GM19035 (cell line): Measurements from ENCODE around the gene C9orf57.
"Not testable (repeated sequence)": the region's sequence is repeated elsewhere in the genome, so short reads cannot be mapped to it uniquely, and the experiment has no call there.

Experiments
- ATAC-seq: cut with Tn5 transposase; IDR thresholded peaks from one replicate; pipeline ENCODE4 v1.9.1; 2021; ENCODE audit not compliant: unreplicated experiment

C9orf57 gene, protein sequence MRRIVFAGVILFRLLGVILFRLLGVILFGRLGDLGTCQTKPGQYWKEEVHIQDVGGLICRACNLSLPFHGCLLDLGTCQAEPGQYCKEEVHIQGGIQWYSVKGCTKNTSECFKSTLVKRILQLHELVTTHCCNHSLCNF

DNA sequence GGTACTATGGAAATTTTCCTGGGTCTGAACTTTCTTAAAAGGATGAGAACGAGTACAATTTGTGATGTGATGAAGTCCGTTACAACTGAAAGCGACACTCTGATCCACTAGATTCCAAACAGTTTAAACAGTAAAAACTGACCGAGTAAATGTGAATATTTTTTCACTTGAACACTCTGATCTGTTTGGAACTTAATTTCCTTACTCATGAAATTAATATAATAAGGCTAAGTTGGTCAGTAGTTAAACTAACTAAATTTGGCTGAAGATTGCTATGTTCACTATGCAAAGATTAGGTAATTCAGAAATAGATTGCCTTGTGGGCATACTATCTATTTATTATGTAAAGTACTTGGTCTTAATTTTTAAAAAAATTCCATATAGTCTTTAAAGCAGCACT lies at the start of gene C9orf57:
TSS of gene C9orf57 (minus strand) at position 101 of the 400 bp plus-strand sequence. CDS start 1,282 bp downstream, outside the sequence.
- ATAC-seq: no peak

DNA sequence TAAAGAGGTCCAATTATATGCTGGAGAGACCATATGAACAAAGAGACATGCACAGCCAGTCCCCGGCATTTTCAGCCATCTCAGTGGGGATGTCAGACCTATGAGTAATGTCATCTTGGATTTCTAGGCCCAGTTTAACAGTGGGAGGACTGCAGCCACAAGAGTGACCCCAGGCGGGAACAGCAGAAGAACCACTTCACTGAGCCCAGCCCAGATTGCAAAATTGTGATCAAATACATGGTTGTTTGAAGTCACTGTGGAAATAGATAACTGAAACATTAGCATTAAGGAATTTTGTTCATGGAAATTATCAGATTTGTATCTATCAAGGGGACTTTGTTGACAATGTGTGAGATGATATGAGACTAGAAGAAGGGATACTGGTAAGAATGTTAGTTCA lies 42.1 kb upstream of the C9orf57 start:
- ATAC-seq: no peak

DNA sequence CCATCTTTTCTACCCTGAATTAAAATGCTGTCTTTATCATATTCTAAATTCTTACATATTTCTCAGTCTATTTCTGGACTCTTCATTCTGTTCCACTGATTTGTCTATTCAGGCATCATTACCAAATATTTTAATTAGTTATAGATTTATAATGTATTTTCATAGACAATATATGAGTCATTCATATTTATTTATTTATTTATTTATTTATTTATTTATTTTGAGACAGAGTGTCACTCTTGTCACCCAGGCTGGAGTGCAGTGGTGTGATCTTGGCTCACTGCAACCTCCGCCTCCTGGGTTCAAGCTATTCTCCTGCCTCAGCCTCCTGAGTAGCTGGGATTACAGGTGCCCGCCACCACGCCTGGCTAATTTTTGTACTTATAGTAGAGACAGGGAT lies 35.1 kb upstream of the C9orf57 start:
- not testable (repeated sequence) for ATAC-seq

DNA sequence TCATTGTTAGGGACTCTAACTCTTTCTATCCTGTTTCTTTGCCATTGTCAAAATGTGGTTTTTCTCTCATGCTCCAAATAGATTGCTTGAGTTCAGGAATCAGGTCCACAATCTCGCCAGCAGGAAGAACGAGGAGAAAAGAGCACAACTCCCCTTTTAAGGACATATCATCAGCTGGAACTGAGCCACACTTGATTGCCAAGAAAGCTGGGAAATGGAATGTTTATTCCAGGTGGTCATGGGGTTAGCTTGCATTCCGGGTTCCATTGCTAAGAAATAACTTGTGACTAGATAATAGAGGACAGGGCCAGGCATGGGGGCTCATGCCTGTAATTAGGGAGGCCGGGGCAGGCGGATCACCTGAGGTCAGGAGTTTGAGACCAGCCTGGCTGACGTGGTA lies 32.4 kb upstream of the C9orf57 start:
- ATAC-seq: no peak

DNA sequence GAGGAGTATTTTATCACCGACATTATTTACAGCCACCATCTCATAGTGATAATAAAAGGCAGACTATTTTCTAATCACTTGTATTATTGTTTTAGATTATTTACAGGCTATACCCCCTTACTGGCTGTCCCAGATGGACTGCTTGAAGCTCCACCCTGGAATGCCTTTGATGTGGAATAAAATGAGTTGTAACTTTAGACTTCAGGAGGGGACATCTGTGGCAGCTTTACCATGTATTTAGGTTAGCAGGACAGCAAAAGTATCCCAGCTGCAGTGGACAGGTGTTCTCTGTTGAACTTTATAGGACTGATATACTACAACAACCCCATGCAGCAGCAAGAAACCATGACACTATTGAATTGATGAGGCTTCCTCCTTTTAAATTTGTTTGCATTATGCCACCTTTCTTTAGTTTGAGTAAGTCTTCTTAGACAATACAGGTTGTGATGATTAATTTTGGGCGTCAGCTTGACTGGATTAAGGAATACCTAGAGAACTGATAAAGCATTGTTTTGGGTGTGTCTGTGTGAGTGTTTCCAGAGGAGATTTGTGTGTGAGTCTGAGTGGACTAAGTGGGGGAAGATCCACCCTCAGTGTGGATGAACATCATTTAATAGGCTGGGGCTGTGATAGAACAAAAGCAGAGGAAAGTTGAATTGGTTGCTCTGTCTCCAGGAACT lies 29.2 kb upstream of the C9orf57 start:
- no peak for ATAC-seq

DNA sequence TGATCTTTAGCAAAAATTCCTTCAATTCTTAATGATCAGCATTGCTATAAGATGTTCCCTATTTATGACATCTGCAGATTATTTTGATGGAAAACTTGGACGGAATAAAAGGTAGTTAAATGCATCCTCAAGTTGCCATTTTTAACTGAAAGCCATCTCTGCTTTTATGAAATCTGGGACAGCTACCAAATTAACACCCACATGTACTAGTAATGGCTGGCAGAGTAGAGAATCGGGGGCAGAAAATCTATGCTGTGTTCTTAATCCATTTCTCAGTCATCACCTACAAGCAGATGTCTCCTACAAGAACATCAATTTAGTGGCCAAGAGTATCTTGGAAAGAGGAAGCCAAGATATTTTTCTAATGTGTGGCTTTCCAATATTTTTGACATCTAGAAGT lies 22.1 kb upstream of the C9orf57 start:
- ATAC-seq: no peak

DNA sequence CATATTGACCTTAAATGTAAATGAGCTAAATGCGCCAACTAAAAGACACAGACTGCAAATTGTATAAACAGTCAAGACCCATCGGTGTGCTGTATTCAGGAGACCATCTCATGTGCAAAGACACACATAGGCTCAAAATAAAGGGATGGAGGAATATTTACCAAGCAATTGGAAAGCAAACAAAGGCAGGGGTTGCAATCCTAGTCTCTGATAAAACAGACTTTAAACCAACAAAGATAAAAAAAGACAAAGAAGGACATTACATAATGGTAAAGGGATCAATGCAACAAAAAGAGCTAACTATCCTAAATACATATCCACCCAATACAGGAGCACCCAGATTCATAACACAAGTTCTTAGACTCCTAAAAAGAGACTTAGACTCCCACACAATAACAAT lies 14.3 kb upstream of the C9orf57 start:
- not testable (repeated sequence) for ATAC-seq

DNA sequence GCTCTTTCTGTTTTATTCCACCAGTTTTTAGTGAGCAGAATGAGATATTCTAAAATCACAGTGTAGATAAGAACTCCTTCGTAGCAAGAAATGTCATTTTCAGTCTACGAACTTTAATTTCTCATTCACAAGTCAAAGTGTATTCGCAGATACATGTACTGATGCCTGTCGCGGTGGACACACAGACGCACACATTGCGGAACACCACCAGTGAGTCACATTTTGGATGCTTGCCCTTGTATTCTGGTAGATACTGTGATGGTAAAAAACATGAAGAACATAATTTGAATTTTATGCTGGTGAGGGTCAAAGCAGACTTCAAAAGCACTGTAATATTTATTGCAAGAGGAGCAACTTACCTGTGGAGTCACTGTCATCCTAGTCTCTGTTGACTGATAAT lies 4.7 kb upstream of the C9orf57 start:
- no peak for ATAC-seq

DNA sequence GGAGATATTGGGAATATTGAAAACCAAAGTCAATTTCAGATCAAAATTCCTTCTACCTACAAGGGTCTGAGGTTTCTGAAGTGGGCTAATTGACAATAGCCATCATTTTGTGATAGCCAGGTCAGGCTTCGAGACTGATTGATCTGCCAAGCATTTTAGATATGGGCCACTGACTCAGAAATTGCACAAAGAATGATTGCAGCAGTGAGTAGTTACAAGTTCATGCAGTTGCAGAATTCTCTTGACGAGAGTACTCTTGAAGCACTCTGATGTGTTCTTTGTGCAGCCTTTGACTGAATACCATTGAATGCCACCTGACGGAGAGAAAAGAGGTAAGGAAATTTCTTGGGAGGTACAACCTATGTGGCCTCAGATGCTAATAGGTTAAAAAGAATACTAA lies 8.3 kb downstream of the C9orf57 start:
- ATAC-seq: no peak

DNA sequence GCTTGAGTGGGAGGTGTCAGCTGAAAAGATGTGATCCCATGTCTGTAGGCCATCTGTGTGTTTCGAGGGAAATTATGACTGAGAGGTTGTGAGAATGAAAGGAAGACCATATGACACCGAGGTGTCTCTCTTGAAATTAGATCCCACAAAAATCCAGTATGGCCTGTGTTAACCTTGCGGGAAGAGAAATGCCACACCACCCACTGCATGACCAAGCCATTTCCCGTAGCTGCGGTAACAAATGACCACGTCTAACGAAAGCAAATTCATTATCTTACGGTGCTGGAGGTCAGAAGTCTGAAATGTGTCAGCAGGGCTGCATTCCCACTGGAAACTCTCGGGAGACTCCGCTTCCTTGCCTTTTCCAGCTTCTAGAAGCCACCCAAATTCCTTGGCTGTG lies 11.6 kb downstream of the C9orf57 start:
- ATAC-seq: no peak

DNA sequence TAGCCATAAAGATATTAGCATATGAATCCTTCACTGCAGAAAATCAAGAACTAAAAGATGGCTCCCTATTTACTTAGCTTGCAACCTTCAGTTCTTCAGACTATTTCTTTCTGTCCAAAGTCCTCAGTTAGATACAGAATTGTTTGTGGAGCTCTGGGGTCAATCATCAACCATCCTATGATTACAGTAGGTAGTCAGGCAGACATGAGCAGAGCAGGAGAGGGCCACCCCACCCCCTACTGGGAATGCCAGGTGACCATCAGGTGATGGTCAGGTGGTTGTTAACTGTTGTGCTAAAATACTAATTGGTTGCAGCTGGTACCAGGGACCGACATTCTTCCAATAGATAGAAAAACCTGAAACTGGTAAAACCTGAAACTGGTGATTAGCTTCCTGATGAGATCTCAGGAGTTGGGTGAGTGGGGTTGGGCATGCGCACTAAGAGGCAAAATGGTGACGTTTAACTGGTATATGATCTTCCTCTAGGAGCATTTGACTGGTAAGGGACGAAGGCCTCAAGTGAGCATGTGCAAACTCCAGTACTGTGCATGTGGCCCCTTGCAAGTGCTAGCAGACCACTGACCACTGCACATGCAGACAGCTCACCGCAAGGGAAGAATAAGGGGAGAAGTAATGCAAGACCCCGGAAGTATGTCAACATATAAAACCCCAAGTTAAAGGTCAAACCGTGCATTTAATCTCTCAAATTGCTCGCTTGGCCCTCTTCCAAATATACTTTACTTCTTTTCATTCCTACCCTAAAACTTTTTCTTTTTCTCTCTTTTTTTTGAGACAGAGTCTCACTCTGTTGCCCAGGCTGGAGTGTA lies 13.6 kb downstream of the C9orf57 start:
- no peak for ATAC-seq

DNA sequence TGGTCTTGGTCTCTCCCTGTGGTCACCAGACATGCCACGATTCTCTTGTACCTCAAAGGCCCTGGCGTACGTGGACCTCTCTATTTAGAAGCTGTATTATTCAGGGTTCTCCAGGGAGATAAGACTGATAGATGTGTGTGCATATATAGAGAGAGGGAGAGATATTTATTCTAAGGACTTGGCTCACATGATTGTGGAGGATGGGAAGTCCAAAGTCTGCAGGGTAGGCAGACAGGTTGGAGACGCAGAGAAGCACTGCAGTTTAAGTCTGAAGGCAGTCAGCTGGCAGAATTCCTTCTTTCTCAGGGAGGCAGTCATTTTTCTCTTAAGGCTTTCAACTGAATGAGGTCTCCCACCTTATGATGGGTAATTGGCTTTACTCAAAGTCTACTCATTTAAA lies 16.3 kb downstream of the C9orf57 start:
- no peak for ATAC-seq

DNA sequence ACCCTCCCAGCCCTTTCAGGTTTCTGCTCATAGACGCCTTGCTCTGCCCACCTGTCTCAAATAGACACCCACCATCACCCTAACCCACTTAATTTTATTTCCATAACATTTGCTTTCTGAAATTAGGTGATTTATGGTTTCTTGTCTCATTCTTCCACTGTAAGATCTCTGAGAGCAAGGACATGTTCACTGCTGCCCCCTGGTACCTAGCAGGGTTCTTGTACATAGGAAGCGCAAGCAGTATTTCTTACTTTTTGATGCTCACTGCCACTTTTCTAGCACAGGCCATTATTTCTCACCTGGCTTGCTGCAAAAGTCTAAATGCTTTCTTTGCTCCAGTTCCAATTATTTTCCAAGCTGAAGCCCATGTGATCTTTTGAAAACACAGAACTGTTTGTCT lies 16.8 kb downstream of the C9orf57 start:
- no peak for ATAC-seq

DNA sequence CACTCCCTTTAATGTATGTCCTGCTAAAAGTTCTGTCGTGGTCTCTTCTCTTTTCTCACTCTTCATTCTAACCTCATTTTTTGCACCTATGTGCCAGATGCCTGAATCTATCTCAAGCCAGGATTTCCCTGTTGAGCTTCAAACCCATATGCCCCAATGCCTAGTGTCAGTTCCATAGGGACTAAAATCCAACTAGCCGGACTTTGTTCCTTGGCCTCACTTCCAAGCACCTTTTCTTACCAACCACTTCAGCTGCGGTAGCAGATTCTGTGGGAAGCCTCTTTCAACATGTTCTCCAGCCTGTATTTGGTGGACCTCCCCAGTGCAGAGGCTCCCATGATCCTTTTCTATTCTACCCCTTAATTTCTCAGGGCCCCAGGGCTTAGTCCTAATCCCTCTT lies 17.5 kb downstream of the C9orf57 start:
- no peak for ATAC-seq

DNA sequence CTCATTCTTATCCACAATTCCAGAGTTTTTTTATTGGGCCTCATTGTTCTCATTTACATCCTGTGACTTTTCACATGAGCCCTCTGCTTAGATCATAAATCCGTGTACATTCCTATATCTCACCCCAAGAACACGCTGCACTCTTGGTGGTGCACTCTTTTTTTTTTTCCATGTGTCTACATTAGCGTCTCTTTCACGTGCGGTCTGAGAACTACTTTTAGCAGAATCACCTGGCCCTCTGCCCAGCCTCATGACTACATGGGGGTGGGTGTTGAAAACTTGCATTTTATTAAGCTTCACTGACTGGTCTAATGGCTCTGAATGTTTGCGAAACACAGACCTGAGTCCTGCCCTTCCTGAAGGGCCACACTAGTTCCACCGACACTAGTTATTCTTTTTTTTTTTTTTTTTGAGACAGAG lies 18.6 kb downstream of the C9orf57 start:
- no peak for ATAC-seq

DNA sequence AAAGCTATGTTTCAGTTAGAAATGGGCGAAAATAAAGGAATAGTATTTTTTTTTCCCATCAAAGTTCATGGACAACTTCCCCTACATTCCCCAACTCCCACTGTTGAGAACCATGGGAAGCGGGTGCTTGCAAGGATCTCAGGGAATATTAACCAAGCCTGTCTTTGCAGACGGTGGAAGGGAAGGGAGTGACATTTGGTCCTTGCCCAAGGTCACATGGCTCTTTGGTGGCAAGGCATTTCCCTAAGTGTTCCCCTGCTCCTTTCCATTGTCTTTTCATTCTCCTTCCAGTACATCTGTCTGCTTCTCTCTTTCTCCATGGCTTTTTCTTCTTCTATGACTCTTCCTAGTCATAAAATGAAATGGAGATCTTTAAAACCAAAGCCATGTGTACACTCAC lies 19.0 kb downstream of the C9orf57 start:
- no peak for ATAC-seq

DNA sequence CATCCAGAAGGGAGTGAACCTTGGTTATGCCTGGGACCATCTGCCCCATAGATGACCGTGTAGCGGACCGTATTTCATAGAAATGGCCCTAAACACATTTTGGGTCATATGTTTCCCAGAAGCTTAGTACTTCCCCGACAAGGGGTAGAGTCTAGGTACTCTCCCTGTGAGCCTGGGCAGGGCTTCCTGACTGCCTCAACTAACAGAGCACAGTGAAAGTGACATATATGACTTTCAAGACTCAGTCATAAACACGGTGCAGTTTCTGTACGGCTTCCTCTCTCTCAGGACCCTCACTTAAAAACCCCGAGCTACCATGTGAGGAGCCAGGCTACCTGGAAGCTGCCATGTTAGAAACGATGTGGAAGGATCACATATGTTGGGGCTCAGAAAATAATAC lies 20.9 kb downstream of the C9orf57 start:
- peak; percentile 50 for ATAC-seq

DNA sequence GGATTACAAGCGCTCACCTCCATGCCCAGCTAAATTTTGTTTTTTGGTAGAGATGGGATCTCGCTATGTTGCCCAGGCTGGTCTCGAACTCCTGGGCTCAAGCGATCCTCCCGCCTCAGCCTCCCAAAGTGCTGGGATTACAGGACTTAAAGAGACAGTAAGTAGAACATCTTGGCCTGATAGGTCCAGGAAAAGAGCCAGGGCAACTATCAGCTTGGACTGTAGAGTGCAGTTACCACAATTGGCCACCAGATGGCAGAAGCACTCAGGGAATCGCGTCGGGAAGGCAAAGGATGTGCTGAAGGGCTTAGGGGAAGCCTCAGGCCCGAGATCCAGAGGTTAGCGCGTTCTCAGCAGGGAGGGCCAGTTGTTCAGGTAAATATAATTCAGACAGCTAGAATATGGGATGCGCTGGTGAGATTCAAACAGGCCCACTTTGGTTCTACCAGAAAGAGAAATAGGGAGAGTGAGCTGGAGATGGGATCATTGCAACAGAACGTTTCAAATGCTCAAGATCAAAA lies 21.5 kb downstream of the C9orf57 start:
- peak; percentile 83 for ATAC-seq

DNA sequence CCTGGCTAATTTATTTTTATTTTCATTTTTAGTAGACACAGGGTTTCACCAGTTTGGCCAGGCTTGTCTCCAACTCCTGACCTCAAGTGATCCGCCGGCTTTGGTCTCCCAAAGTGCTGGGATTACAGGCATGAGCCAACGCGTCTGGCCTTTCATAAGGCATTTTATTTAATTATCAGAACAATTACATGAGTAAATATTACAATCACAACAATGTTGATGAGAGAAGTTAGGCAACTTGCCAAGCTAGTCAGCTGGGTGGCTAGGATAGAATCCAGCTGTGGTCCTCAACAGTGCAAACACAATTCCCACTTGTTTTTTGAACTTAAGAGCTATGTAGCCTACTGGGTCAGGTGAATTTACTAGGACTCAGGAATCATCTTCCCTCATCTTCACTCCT lies 22.0 kb downstream of the C9orf57 start:
- ATAC-seq: no peak

DNA sequence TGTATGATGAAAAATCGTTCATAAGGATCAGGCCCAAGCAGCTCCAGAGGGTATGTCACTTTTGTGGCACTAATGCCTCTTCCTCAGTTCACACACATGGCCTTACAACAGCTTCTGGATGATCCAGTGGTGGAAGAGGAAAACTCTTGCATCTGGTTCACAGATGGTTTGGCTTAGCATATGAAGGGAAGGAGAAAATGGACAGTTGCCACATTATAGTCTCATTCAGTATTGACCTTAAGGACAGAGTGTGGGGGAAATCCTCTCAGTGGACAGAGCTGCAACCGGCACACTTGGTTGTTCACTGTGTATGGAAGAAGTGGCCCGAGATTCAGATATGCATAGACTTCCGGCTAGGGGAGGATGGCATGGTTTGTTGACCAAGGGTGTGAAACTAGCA lies 22.8 kb downstream of the C9orf57 start:
- ATAC-seq: no peak

DNA sequence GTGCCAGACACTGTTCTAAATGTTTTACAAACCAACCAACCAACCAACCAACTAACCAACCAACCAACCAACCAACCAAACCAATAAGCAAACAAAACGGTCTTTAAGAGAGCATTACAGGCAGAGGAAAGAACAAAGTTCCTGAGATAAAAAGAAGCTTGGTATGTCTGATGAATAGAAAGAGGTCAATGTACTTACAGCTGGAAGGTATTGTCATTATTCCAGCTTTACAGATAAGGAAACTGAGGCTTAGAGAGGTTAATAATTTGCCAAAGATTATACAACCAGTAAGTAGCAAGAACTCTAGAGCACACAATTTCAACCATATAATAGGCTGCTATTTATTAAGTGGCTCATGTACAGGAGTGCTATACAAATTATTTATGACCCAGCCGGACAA lies 29.6 kb downstream of the C9orf57 start:
- ATAC-seq: no peak

DNA sequence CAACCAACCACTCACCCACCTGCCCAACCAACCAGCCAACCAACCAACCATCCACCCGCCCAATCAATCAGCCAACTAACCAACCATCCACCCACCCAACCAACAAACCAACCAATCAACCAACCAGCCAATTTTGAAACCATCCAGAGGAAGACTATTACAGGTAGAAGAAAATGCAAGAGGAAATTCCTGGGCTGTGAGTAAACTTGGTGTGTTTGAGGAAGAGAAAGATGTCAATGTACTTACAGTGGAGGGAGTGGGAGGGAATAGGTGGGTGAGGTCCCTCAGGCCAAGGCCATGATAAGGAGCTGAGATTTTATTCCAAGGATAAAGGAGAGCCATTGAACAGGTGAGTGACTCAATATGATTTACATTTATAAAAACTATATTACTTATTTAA lies 30.4 kb downstream of the C9orf57 start:
- no peak for ATAC-seq
